ENCODE measurements around the gene CSNK1E. TPM values are rescaled to one million over a fixed set of nuclear protein-coding genes. Genes with fewer than 3 reads are reported as not detected.
A peak's percentile ranks its signal among the peaks of the same experiment; 100 is the strongest.

CSNK1E gene
- total and polyA plus RNA-seq, 2 of the 8 experiments (the other 6 are each of a cell fraction or from before 2014, with no cell fraction given): 247 to 263 TPM

- Histone ChIP-seq H3K79me1 (ENCODE audit: low read depth, low read length) (peaks cover 2% of the 10 kb centered on the region; the same call in 1 of the 2 replicates), H3K23me2 (ENCODE audit: low read depth, low read length) (0 out of 2 replicates have a peak, but pooled peaks cover 2% of the 10 kb centered on the region), H3K27ac (ENCODE audit: low read depth, low read length) (no peak overlapping the region), H3K4me2 (ENCODE audit: insufficient read depth in 1 of 2, low read depth in 2 of 2, low read length in 2 of 2) (no peak overlapping the region), H3K36me3 (ENCODE audit: control insufficient read depth in 2 of 4, insufficient read depth in 4 of 4, low read length in 3 of 4) (peaks cover 29 to 53% (median 42%) of the 10 kb centered on the region in 4 experiments), H3K4ac (replicated peaks; ENCODE audit: insufficient read length, low read depth, low read length) (no peak overlapping the region), H3K4me3 (ENCODE audit: extremely low read depth in 1 of 4, insufficient read depth in 2 of 4, low read depth in 3 of 4, low read length in 4 of 4) (no peak overlapping the region), H3K18ac (ENCODE audit: extremely low read depth, low read length) (no peak overlapping the region), H2BK12ac (ENCODE audit: low read depth, low read length) (no peak overlapping the region), H2BK120ac (replicated peaks; ENCODE audit: low read depth, low read length) (no peak overlapping the region), H2AK5ac (ENCODE audit: low read depth, low read length) (no peak overlapping the region), H2BK15ac (ENCODE audit: low read length) (no peak overlapping the region), H3K56ac (replicated peaks; ENCODE audit: insufficient read length, low read depth, low read length) (no peak overlapping the region), H2BK5ac (ENCODE audit: low read depth, low read length) (no peak overlapping the region), H3K9me3 (ENCODE audit: insufficient read depth in 2 of 2, low read depth in 1 of 2, low read length in 1 of 2) (no peaks in the 10 kb centered on the region), H4K20me1 (replicated peaks in 1 of 2; ENCODE audit: control insufficient read depth in 1 of 2, insufficient read depth in 2 of 2, low read length in 2 of 2) (peaks cover 15 to 35% of the 10 kb centered on the region in 2 experiments), H2AFZ (ENCODE audit: low read length) (no peak overlapping the region), H3K79me2 (ENCODE audit: control insufficient read depth in 1 of 2, insufficient read depth in 2 of 2, low read length in 2 of 2) (peaks cover 0 to under 1% of the 10 kb centered on the region in 2 experiments; a peak in 1 of 4 replicates), H3K4me1 (replicated peaks in 1 of 4; ENCODE audit: control insufficient read depth in 3 of 4, insufficient read depth in 4 of 4, low read length in 3 of 4) (peaks cover 0 to 3% (median 2%) of the 10 kb centered on the region in 4 experiments; a peak in 5 of 7 replicates), H4K5ac (ENCODE audit: insufficient read length, low read depth, low read length) (no peak overlapping the region), H3K27me3 (replicated peaks in 1 of 4; ENCODE audit: control insufficient read depth in 3 of 4, extremely low read depth in 1 of 4, insufficient read depth in 3 of 4, low read length in 3 of 4) (no peaks in the 10 kb centered on the region), H3K14ac (ENCODE audit: insufficient read length) (no peak overlapping the region), H3K9ac (replicated peaks in 1 of 4; ENCODE audit: extremely low read depth in 1 of 4, low read depth in 3 of 4, low read length in 3 of 4) (no peak overlapping the region), H3K23ac (ENCODE audit: insufficient read length) (no peak overlapping the region), H4K8ac (ENCODE audit: extremely low read depth, insufficient read depth, low read length) (no peak overlapping the region), H4K91ac (replicated peaks; ENCODE audit: insufficient read length, low read length) (no peak overlapping the region), H2BK20ac (ENCODE audit: low read length) (no peak overlapping the region)
- FAIRE-seq (no peak), DNase-seq (ENCODE audit: low read depth in 1 of 2, low spot score in 2 of 2) (no peak)
- 96% methylated on average over 20 of the region's 22 CpGs; no CpG with 5 or more reads in 1 of the 2 experiments for WGBS, 2 experiments (ENCODE audit: extremely low coverage in 1 of 2, insufficient coverage in 1 of 2, insufficient read length in 1 of 2, insufficient replicate concordance in 2 of 2, low coverage in 1 of 2, low lambda C conversion rate in 2 of 2, missing lambda C conversion rate in 1 of 2)
- CTCF ChIA-PET (ENCODE audit: partially characterized antibody): interaction anchor here (0.7 to 1.4 kb wide), 3 partner anchors 9 to 24 kb away, joined by 3 to 5 read pairs (median 5); no protein-coding TSS in a partner anchor
- no peak for TF ChIP-seq SIRT6 (IDR thresholded peaks at IDR 0.05; ENCODE audit: low read length)
- TF ChIP-seq CTCF (IDR thresholded peaks at IDR 0.05; ENCODE audit: control extremely low read depth in 1 of 3, insufficient read depth in 1 of 3, low read depth in 1 of 3, low read length in 3 of 3): peak in 1 of 3 experiments; percentile 17; a peak in 1 of 4 replicates
- TF ChIP-seq YY1 (IDR thresholded peaks at IDR 0.05; ENCODE audit: low read depth, low read length): no peak
- TF ChIP-seq RAD21 (IDR thresholded peaks at IDR 0.05 in 1 of 2, conservative IDR thresholded peaks at IDR 0.05 in 1 of 2; ENCODE audit: low read depth in 2 of 2, low read length in 2 of 2): 0 out of 4 replicates have a peak, but pooled peaks of 1 of the 2 experiments have one; percentile 1
- TF ChIP-seq TCF12 (IDR thresholded peaks at IDR 0.05; ENCODE audit: low read depth, low read length): no peak
- no peak for TF ChIP-seq EGR1 (IDR thresholded peaks at IDR 0.05; ENCODE audit: borderline replicate concordance, low read depth, low read length)
- POLR2A ChIA-PET (ENCODE audit: partially characterized antibody): interaction anchor here (1.2 to 10.6 kb wide), 6 partner anchors 13 to 48 kb away, joined by 3 to 81 read pairs (median 10); partner anchors contain the start of gene TMEM184B
These were observed 25.9 kb downstream of the CSNK1E start for GRCh38 chr22:38291201-38291777.

Measured in H1 (cell line).